Large intestine (tissue), 3 donors: ENCODE measurements around the gene WDR62. TPM values are rescaled to one million over a fixed set of nuclear protein-coding genes. Genes with fewer than 3 reads are reported as not detected.
"Not testable (repeated sequence)": the region's sequence is repeated elsewhere in the genome, so short reads cannot be mapped to it uniquely, and the experiment has no call there.

Experiments
- DNase-seq, 2 donors: peaks; one replicate each; pipeline versions ENCODE4 v3.0.0 to v3.0.0-alpha.2; 2013
- H3K27ac ChIP-seq: one replicate; pipeline ENCODE4 v1.5.1; 2013; ENCODE audit warnings: low read length
- H3K27me3 ChIP-seq: 2 replicates; pipeline ENCODE4 v1.6.1; 2013; ENCODE audit warnings: low read length; ENCODE audit not compliant: control insufficient read depth, insufficient read depth
- H3K36me3 ChIP-seq: 2 replicates; pipeline ENCODE4 v1.6.1; 2013; ENCODE audit warnings: low read length; ENCODE audit not compliant: control insufficient read depth, insufficient read depth
- H3K4me1 ChIP-seq: one replicate; pipeline ENCODE4 v1.6.1; 2013; ENCODE audit warnings: low read length; ENCODE audit not compliant: control insufficient read depth, insufficient read depth
- H3K4me3 ChIP-seq: one replicate; pipeline ENCODE4 v1.5.1; 2013; ENCODE audit warnings: low read length
- H3K9me3 ChIP-seq: one replicate; pipeline ENCODE4 v1.6.1; 2013; ENCODE audit warnings: mild to moderate bottlenecking, low read depth, low read length, moderate library complexity; ENCODE audit not compliant: control insufficient read depth
- WGBS: methylation state at CpG from one replicate; pipeline ENCODE4 v1.1.5; 2013; ENCODE audit warnings: low lambda C conversion rate; ENCODE audit not compliant: insufficient coverage; 5-methylcytosine and 5-hydroxymethylcytosine counted together
- polyA plus RNA-seq: library from polyadenylated mRNA; unstranded; fragments of 120-200 nt; gene quantifications from one replicate; pipeline ENCODE4 v1.2.1, GENCODE V29; 2013

The WDR62 gene
- polyA plus RNA-seq, 1 donor, result 2.6 TPM

- peaks cover 46% of the 10 kb centered on the region for H3K36me3 ChIP-seq
- H3K27ac ChIP-seq, result no peak overlapping the region
- peaks cover 3% of the 10 kb centered on the region for H3K9me3 ChIP-seq
- no peaks in the 10 kb centered on the region for H3K27me3 ChIP-seq
- 88% methylated on average over 9 of the region's 49 CpGs for WGBS
- no peak for DNase-seq
- H3K4me1 ChIP-seq, result peaks cover 15% of the 10 kb centered on the region
- no peak overlapping the region for H3K4me3 ChIP-seq
Observed at GRCh38 chr19:36121486-36122124, 66.9 kb downstream of the WDR62 start.

GRCh38 chr19:36125557-36125956, 70.9 kb downstream of the WDR62 start:
- WGBS, result no CpG with 5 or more reads among the region's 9 CpGs
- Histone ChIP-seq H3K9me3 (peaks cover 3% of the 10 kb centered on the region), H3K4me1 (peaks cover 2% of the 10 kb centered on the region), H3K36me3 (peaks cover 28% of the 10 kb centered on the region), H3K4me3 (no peak overlapping the region), H3K27me3 (no peaks in the 10 kb centered on the region), H3K27ac (no peak overlapping the region)
- DNase-seq, result no peak

GRCh38 chr19:36128392-36128736, 73.7 kb downstream of the WDR62 start:
- H3K27ac ChIP-seq, result peak overlapping the region; percentile 92
- H3K9me3 ChIP-seq, result no peaks in the 10 kb centered on the region
- peaks cover 16% of the 10 kb centered on the region for H3K36me3 ChIP-seq
- WGBS, result 40% methylated on average over 1 of the region's 10 CpGs
- no peaks in the 10 kb centered on the region for H3K4me1 ChIP-seq
- no peaks in the 10 kb centered on the region for H3K27me3 ChIP-seq
- peak overlapping the region; percentile 54 for H3K4me3 ChIP-seq
- DNase-seq, result peak in 1 of 2 donors; percentile 80

GRCh38 chr19:36131221-36131620, 76.5 kb downstream of the WDR62 start:
- H3K27me3 ChIP-seq, H3K27ac ChIP-seq, H3K4me1 ChIP-seq, H3K9me3 ChIP-seq, H3K4me3 ChIP-seq, H3K36me3 ChIP-seq, DNase-seq: not testable (repeated sequence)
- 100% methylated on average over 1 of the region's 6 CpGs for WGBS

- not testable (repeated sequence) for H3K4me3 ChIP-seq, H3K36me3 ChIP-seq
- WGBS, result no CpG with 5 or more reads among the region's 4 CpGs
Observed at GRCh38 chr19:36134867-36135266, 80.2 kb downstream of the WDR62 start.

GRCh38 chr19:36136964-36137686, 82.4 kb downstream of the WDR62 start:
- peaks cover 14% of the 10 kb centered on the region for H3K4me1 ChIP-seq

More at GRCh38 chr19:36134867-36135266, 80.2 kb downstream of the WDR62 start:
- H3K27me3 ChIP-seq, H3K27ac ChIP-seq, DNase-seq, H3K9me3 ChIP-seq, H3K4me1 ChIP-seq: not testable (repeated sequence)

GRCh38 chr19:36139120-36139472, 84.4 kb downstream of the WDR62 start:
- Histone ChIP-seq H3K27me3 (no peaks in the 10 kb centered on the region), H3K36me3 (peaks cover 17% of the 10 kb centered on the region), H3K4me1 (peaks cover 14% of the 10 kb centered on the region), H3K27ac (peak overlapping the region; percentile 98), H3K4me3 (peak overlapping the region; percentile 98), H3K9me3 (no peaks in the 10 kb centered on the region)
- 71% methylated on average over 2 of the region's 7 CpGs for WGBS
- DNase-seq, result no peak

More at GRCh38 chr19:36136964-36137686, 82.4 kb downstream of the WDR62 start:
- 100% methylated on average over 2 of the region's 12 CpGs for WGBS
- peak in 1 of 2 donors; percentile 44 for DNase-seq
- Histone ChIP-seq H3K9me3 (no peaks in the 10 kb centered on the region), H3K36me3 (peaks cover 5% of the 10 kb centered on the region), H3K4me3 (no peak overlapping the region), H3K27me3 (no peaks in the 10 kb centered on the region), H3K27ac (peak overlapping the region; percentile 14)

- DNase-seq, result peak; percentile 98 to 99
- Histone ChIP-seq H3K27ac (peak within 1 kb of the TSS; percentile 98), H3K4me3 (peak within 1 kb of the TSS; percentile 98), H3K9me3 (no peaks in the 10 kb centered on the region), H3K36me3 (peaks cover 23% of the 10 kb centered on the region), H3K27me3 (no peaks in the 10 kb centered on the region), H3K4me1 (peaks cover 14% of the 10 kb centered on the region)
- no CpG with 5 or more reads among the region's 75 CpGs for WGBS
Observed at GRCh38 chr19:36139473-36140303, 85.0 kb downstream of the WDR62 start, which contains the start of gene CAPNS1. Gene CAPNS1 (plus strand): TSS chr19:36140066. CDS start chr19:36141012, 946 bp downstream.

- Histone ChIP-seq H3K9me3 (no peaks in the 10 kb centered on the region), H3K27ac (peak overlapping the region; percentile 98), H3K4me3 (peak overlapping the region; percentile 98), H3K27me3 (no peaks in the 10 kb centered on the region), H3K36me3 (peaks cover 30% of the 10 kb centered on the region), H3K4me1 (peaks cover 14% of the 10 kb centered on the region)
- DNase-seq, result peak; percentile 38 to 73
- no CpG with 5 or more reads among the region's 31 CpGs for whole genome bisulfite sequencing
Observed at GRCh38 chr19:36140304-36141038, 85.8 kb downstream of the WDR62 start.
